Neural progenitor cell (in vitro differentiated cells): ENCODE results near the gene CTDSP1. TPM values are rescaled to one million over a fixed set of nuclear protein-coding genes. Genes with fewer than 3 reads are reported as not detected.
A peak's percentile ranks its signal among the peaks of the same experiment; 100 is the strongest.

Experiments used
- DNase-seq: peaks from one replicate; pipeline ENCODE4 v3.0.0-alpha.2; 2016; ENCODE audit warnings: low spot score
- H2AFZ ChIP-seq: fragments of 200-600 bp; sonication (generic); replicated peaks from 2 replicates; pipeline ENCODE4 v1.6.1; 2016; ENCODE audit warnings: antibody characterized with exemption
- H3F3A ChIP-seq: fragments of 200-600 bp; sonication (generic); 2 replicates; pipeline ENCODE4 v1.6.1; 2016; ENCODE audit warnings: antibody characterized with exemption, low read depth
- H3K27ac ChIP-seq: fragments of 200-600 bp; sonication (generic); 2 replicates; pipeline ENCODE4 v1.5.1; 2016; ENCODE audit warnings: mild to moderate bottlenecking
- H3K27me3 ChIP-seq: fragments of 200-600 bp; sonication (generic); 2 replicates; pipeline ENCODE4 v1.6.1; 2016; ENCODE audit warnings: mild to moderate bottlenecking, moderate library complexity
- H3K36me3 ChIP-seq: fragments of 200-600 bp; sonication (generic); 2 replicates; pipeline ENCODE4 v1.5.1; 2016
- H3K4me1 ChIP-seq: fragments of 200-600 bp; sonication (generic); 2 replicates; pipeline ENCODE4 v1.6.1; 2016; ENCODE audit warnings: mixed run types
- H3K4me2 ChIP-seq: fragments of 200-600 bp; sonication (generic); 2 replicates; pipeline ENCODE4 v1.6.1; 2016
- H3K4me3 ChIP-seq: fragments of 200-600 bp; sonication (generic); 2 replicates; pipeline ENCODE4 v1.5.1; 2016
- H3K79me2 ChIP-seq: fragments of 200-600 bp; sonication (generic); 2 replicates; pipeline ENCODE4 v1.6.1; 2016; ENCODE audit warnings: low read depth
- H3K9ac ChIP-seq: fragments of 200-600 bp; sonication (generic); 2 replicates; pipeline ENCODE4 v1.6.1; 2016
- H3K9me3 ChIP-seq: fragments of 200-600 bp; sonication (generic); 2 replicates; pipeline ENCODE4 v1.5.1; 2016; ENCODE audit warnings: low read depth
- H4K20me1 ChIP-seq: fragments of 200-600 bp; sonication (generic); 2 replicates; pipeline ENCODE4 v1.6.1; 2016; ENCODE audit warnings: low read depth
- H3K27ac Mint-ChIP-seq: 3 replicates; pipeline ENCODE4 v1.8.0; 2021; ENCODE audit warnings: mixed read lengths
- H3K27me3 Mint-ChIP-seq: 2 replicates; pipeline ENCODE4 v1.8.0; 2022; ENCODE audit warnings: low read depth, mild to moderate bottlenecking, inconsistent platforms, moderate library complexity, mixed read lengths; ENCODE audit not compliant: insufficient read depth
- H3K36me3 Mint-ChIP-seq: 3 replicates; pipeline ENCODE4 v1.8.0; 2021; ENCODE audit warnings: mixed read lengths
- H3K4me1 Mint-ChIP-seq: 3 replicates; pipeline ENCODE4 v1.8.0; 2021; ENCODE audit warnings: mixed read lengths
- H3K4me3 Mint-ChIP-seq: 3 replicates; pipeline ENCODE4 v1.8.0; 2021; ENCODE audit warnings: mild to moderate bottlenecking, moderate library complexity, mixed read lengths
- H3K9me3 Mint-ChIP-seq: 3 replicates; pipeline ENCODE4 v1.8.0; 2020; ENCODE audit warnings: mixed read lengths
- CTCF ChIP-seq: fragments of 200-600 bp; sonication (generic); IDR thresholded peaks from 2 replicates; pipeline ENCODE4 v1.5.1; 2017; ENCODE audit warnings: antibody characterized with exemption, mild to moderate bottlenecking
- EZH2 ChIP-seq: fragments of 200-600 bp; sonication (generic); IDR thresholded peaks from 2 replicates; pipeline ENCODE4 v1.6.1; 2017; ENCODE audit warnings: antibody characterized with exemption, mild to moderate bottlenecking, moderate library complexity
- EZH2phosphoT487 ChIP-seq: fragments of 200-600 bp; sonication (generic); IDR thresholded peaks from 2 replicates; pipeline ENCODE4 v1.6.1; 2017; ENCODE audit warnings: antibody characterized with exemption
- total RNA-seq: library from RNA; depleted of rRNA; stranded (reverse); fragments of >200 nt; gene quantifications from 2 replicates; pipeline ENCODE4 v1.2.3, GENCODE V29; 2015; ENCODE audit warnings: low replicate concordance

CTDSP1 gene
- total RNA-seq, 1 donor from 2014 or later, result 31.3 TPM

GRCh38 chr2:218375212-218375611 lies 24.5 kb upstream of the CTDSP1 start:
- no peak overlapping the region for H3K27ac ChIP-seq
- peaks cover 4% of the 10 kb centered on the region for H3K27me3 Mint-ChIP-seq
- H3K4me1 Mint-ChIP-seq, result no peaks in the 10 kb centered on the region
- no peaks in the 10 kb centered on the region for H3K36me3 ChIP-seq
- TF ChIP-seq EZH2, result no peak
- no peak for TF ChIP-seq CTCF
- TF ChIP-seq EZH2phosphoT487, result no peak
- H3K36me3 Mint-ChIP-seq, result no peaks in the 10 kb centered on the region
- H3K9me3 Mint-ChIP-seq, result no peaks in the 10 kb centered on the region
- H3K27ac Mint-ChIP-seq, result no peak overlapping the region
- H3K4me2 ChIP-seq, result no peak overlapping the region
- no peaks in the 10 kb centered on the region for H3K79me2 ChIP-seq
- no peaks in the 10 kb centered on the region for H3F3A ChIP-seq
- H4K20me1 ChIP-seq, result no peaks in the 10 kb centered on the region
- no peak overlapping the region for H3K4me3 ChIP-seq
- no peak for DNase-seq
- H2AFZ ChIP-seq, result no peak overlapping the region
- no peaks in the 10 kb centered on the region for H3K4me1 ChIP-seq
- no peak overlapping the region for H3K4me3 Mint-ChIP-seq
- no peak overlapping the region for H3K9ac ChIP-seq
- H3K27me3 ChIP-seq, result no peaks in the 10 kb centered on the region
- no peaks in the 10 kb centered on the region for H3K9me3 ChIP-seq

- Mint-ChIP-seq H3K27me3 (peaks cover 6% of the 10 kb centered on the region), H3K27ac (no peak overlapping the region), H3K36me3 (no peaks in the 10 kb centered on the region), H3K9me3 (no peaks in the 10 kb centered on the region), H3K4me1 (no peaks in the 10 kb centered on the region), H3K4me3 (no peak overlapping the region)
- Histone ChIP-seq H3K27ac (no peak overlapping the region), H3K27me3 (no peaks in the 10 kb centered on the region), H3F3A (no peaks in the 10 kb centered on the region), H3K4me2 (no peak overlapping the region), H3K4me3 (no peak overlapping the region), H4K20me1 (no peaks in the 10 kb centered on the region), H3K79me2 (no peaks in the 10 kb centered on the region), H2AFZ (no peak overlapping the region), H3K9ac (no peak overlapping the region), H3K36me3 (no peaks in the 10 kb centered on the region), H3K9me3 (no peaks in the 10 kb centered on the region), H3K4me1 (no peaks in the 10 kb centered on the region)
- DNase-seq, result no peak
- TF ChIP-seq CTCF (no peak), EZH2 (no peak), EZH2phosphoT487 (no peak)
Observed at GRCh38 chr2:218378053-218378452, 21.6 kb upstream of the CTDSP1 start.

- no peaks in the 10 kb centered on the region for H3K9me3 ChIP-seq
- H3K27me3 ChIP-seq, result peaks cover 8% of the 10 kb centered on the region
- Mint-ChIP-seq H3K27ac (peak within 1 kb of the TSS; percentile 57), H3K4me3 (no peak within 1 kb of the TSS), H3K27me3 (peaks cover 11% of the 10 kb centered on the region), H3K36me3 (no peaks in the 10 kb centered on the region), H3K4me1 (no peaks in the 10 kb centered on the region), H3K9me3 (no peaks in the 10 kb centered on the region)
- TF ChIP-seq EZH2phosphoT487 (no peak), EZH2 (no peak), CTCF (no peak)
- H3K9ac ChIP-seq, result no peak within 1 kb of the TSS
- H3K27ac ChIP-seq, result no peak within 1 kb of the TSS
- no peak within 1 kb of the TSS for H3K4me2 ChIP-seq
- no peaks in the 10 kb centered on the region for H3K4me1 ChIP-seq
- H4K20me1 ChIP-seq, result no peaks in the 10 kb centered on the region
- no peaks in the 10 kb centered on the region for H3K36me3 ChIP-seq
- peaks cover 8% of the 10 kb centered on the region for H3F3A ChIP-seq
- no peaks in the 10 kb centered on the region for H3K79me2 ChIP-seq
- DNase-seq, result no peak
- no peak within 1 kb of the TSS for H2AFZ ChIP-seq
- no peak within 1 kb of the TSS for H3K4me3 ChIP-seq
Observed at GRCh38 chr2:218381916-218382366, 17.7 kb upstream of the CTDSP1 start, which contains the start of gene SLC11A1. Gene SLC11A1 (plus strand): TSS chr2:218382273. CDS start chr2:218382369, 96 bp downstream.
